Right lobe of liver (tissue), 6 donors: ENCODE measurements around the gene LMNTD1. TPM values are rescaled to one million over a fixed set of nuclear protein-coding genes. Genes with fewer than 3 reads are reported as not detected.

Source experiments
- ATAC-seq, 4 donors: fragments of 200-7000 bp; cut with Tn5 transposase; one replicate each; pipeline ENCODE4 v1.9.1; 2020; ENCODE audit warnings: mild to moderate bottlenecking in 4 of 4, moderate library complexity in 4 of 4
- DNase-seq, 3 donors: peaks; one replicate each; pipeline ENCODE4 v3.0.0-alpha.2; 2020
- H3K27ac ChIP-seq, 3 donors: fragments of 200-600 bp; one replicate each; pipeline ENCODE4 v1.8.0; 2022
- H3K27me3 ChIP-seq, 2 donors: fragments of 200-600 bp; one replicate each; pipeline ENCODE4 v1.8.0; 2022
- H3K36me3 ChIP-seq, 4 donors: fragments of 200-600 bp; sonication (generic) in 1 of 4; one replicate each; pipeline versions ENCODE4 v1.5.1 to v1.8.0; 2017 to 2022; ENCODE audit warnings: control low read depth in 1 of 4
- H3K4me1 ChIP-seq, 4 donors: fragments of 200-600 bp; sonication (generic) in 1 of 4; one replicate each; pipeline versions ENCODE4 v1.5.1 to v1.8.0; 2017 to 2022; ENCODE audit warnings: control low read depth in 1 of 4
- H3K4me3 ChIP-seq, 3 donors: fragments of 200-600 bp; one replicate each; pipeline ENCODE4 v1.8.0; 2022
- H3K9me3 ChIP-seq, 4 donors: fragments of 200-600 bp; sonication (generic) in 1 of 4; one replicate each; pipeline versions ENCODE4 v1.5.1 to v1.8.0; 2017 to 2022; ENCODE audit warnings: control low read depth in 1 of 4
- CTCF ChIP-seq, 4 donors: fragments of 200-600 bp in 3 of 4; fragments of 450-650 bp in 1 of 4; IDR thresholded peaks; one replicate each; pipeline versions ENCODE4 v1.5.1 to v1.8.0; 2016 to 2022; ENCODE audit warnings: antibody characterized with exemption in 4 of 4, mild to moderate bottlenecking in 2 of 4
- POLR2A ChIP-seq: fragments of 450-650 bp; IDR thresholded peaks from one replicate; pipeline ENCODE4 v1.6.1; 2017; ENCODE audit warnings: antibody characterized with exemption, mild to moderate bottlenecking
- WGBS: methylation state at CpG from one replicate; pipeline ENCODE4 v1.1.6; 2018; ENCODE audit warnings: low coverage, low lambda C conversion rate; ENCODE audit not compliant: insufficient coverage; ENCODE audit errors: missing lambda C conversion rate; 5-methylcytosine and 5-hydroxymethylcytosine counted together
- intact Hi-C, 2 donors: fragments of 100-400 bp; cut with DNase I; formaldehyde crosslinking; loops; one replicate each; pipeline versions ENCODE4 v1.11.2 to v1.14.1; 2022
- total RNA-seq, 6 experiments: library from RNA; depleted of rRNA in 2 of 6; stranded (reverse); fragments of >200 nt in 2 of 6; fragmentation: NEBNext Ultra II Directional in 3 of 6; extraction: Animal tissue kit (Norgen Biotek cat#: 25700) in 3 of 6; gene quantifications; one replicate each; pipeline versions ENCODE4 v1.1.0 to v1.2.4, GENCODE V29; 2016 to 2023
- donor health status: DM: no; HTN: yes; CAD: no.
- donor health status: DM: no; HTN: no; CAD: no.
- donor health status: DM: no; HTN: no; CAD: no.
- donor health status: DM: no; HTN: yes; CAD: no.
- donor health status: DM: no; HTN: yes; CAD: no.

The LMNTD1 gene
- total RNA-seq, 6 experiments from 2014 or later, result not detected

- 44% methylated on average over 2 of the region's 2 CpGs for WGBS
- no peak for DNase-seq
- H3K27ac ChIP-seq, result no peak overlapping the region
These were observed 21.5 kb downstream of the LMNTD1 start for GRCh38 chr12:25531502-25532052.

GRCh38 chr12:25529738-25530137, 23.3 kb downstream of the LMNTD1 start:
- ATAC-seq (no peak), DNase-seq (no peak)
- Histone ChIP-seq H3K4me1 (peaks cover 0 to 11% (median 0%) of the 10 kb centered on the region in 4 donors), H3K27me3 (no peaks in the 10 kb centered on the region), H3K27ac (no peak overlapping the region), H3K36me3 (no peaks in the 10 kb centered on the region), H3K9me3 (no peaks in the 10 kb centered on the region), H3K4me3 (no peak overlapping the region)
- TF ChIP-seq POLR2A (no peak), CTCF (IDR thresholded peaks at IDR 0.05) (no peak)
- intact Hi-C loops, result no loop called here

More at GRCh38 chr12:25531502-25532052, 21.5 kb downstream of the LMNTD1 start:
- TF ChIP-seq CTCF (IDR thresholded peaks at IDR 0.05) (no peak), POLR2A (no peak)
- H3K27me3 ChIP-seq, result no peaks in the 10 kb centered on the region
- no peak overlapping the region for H3K4me3 ChIP-seq
- peaks cover 0 to 11% (median 0%) of the 10 kb centered on the region in 4 donors for H3K4me1 ChIP-seq
- intact Hi-C loops, result no loop called here
- H3K36me3 ChIP-seq, result no peaks in the 10 kb centered on the region
- no peak for ATAC-seq
- no peaks in the 10 kb centered on the region for H3K9me3 ChIP-seq

DNA sequence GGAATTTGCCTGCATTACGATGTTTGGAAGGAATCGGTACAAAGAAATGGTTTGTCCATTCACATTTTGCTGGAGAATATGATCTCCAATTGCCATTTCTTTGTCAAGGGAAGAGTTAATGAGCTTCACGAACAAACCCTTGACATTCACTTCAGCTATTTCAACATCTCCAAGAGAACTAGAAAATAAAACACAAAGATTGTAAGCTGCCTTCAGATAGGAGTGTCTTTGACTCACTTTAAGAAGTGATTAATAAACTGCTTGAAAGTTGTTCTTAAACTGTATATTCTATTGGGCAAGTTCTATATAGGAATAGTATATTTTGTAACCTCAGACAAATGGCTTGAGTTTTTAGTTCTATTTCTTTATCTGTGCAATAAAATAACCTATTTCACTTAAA, 26.3 kb downstream of the LMNTD1 start:
- ATAC-seq (no peak), DNase-seq (no peak)
- Histone ChIP-seq H3K4me3 (no peak overlapping the region), H3K27ac (no peak overlapping the region), H3K27me3 (no peaks in the 10 kb centered on the region), H3K4me1 (peaks cover 0 to 14% (median 5%) of the 10 kb centered on the region in 4 donors), H3K9me3 (no peaks in the 10 kb centered on the region), H3K36me3 (no peaks in the 10 kb centered on the region)
- TF ChIP-seq POLR2A (no peak), CTCF (IDR thresholded peaks at IDR 0.05) (no peak)
- intact Hi-C loops, result no loop called here
- 62% methylated on average over 3 of the region's 3 CpGs for whole genome bisulfite sequencing

DNA sequence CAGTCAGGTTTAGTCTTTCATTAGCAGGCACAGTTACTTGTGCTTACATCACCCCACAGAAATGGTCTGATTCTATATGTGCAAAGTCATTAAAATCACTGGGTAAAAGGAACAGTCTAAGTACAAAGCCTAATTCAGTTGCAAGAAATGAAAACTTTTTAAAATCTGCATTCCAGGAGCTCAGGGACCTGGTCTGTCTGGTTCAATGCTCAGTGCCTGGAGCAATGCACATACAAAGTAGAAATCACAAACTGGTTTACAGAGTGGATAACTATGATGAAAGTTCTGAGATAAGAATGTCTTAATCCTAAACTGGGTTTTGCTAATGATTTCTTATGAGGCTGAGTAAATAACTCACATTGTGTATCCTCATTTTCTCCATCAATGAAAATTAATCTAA, 28.7 kb downstream of the LMNTD1 start:
- H3K36me3 ChIP-seq, result no peaks in the 10 kb centered on the region
- no peaks in the 10 kb centered on the region for H3K27me3 ChIP-seq
- no peaks in the 10 kb centered on the region for H3K9me3 ChIP-seq
- intact Hi-C loops, result no loop called here
- H3K4me3 ChIP-seq, result no peak overlapping the region
- DNase-seq (no peak), ATAC-seq (no peak)
- peaks cover 0 to 21% (median 5%) of the 10 kb centered on the region in 4 donors for H3K4me1 ChIP-seq
- no peak overlapping the region for H3K27ac ChIP-seq
- no peak for TF ChIP-seq CTCF (IDR thresholded peaks at IDR 0.05)
- no peak for TF ChIP-seq POLR2A
